ENCODE data around the gene CHRNE.

DNA sequence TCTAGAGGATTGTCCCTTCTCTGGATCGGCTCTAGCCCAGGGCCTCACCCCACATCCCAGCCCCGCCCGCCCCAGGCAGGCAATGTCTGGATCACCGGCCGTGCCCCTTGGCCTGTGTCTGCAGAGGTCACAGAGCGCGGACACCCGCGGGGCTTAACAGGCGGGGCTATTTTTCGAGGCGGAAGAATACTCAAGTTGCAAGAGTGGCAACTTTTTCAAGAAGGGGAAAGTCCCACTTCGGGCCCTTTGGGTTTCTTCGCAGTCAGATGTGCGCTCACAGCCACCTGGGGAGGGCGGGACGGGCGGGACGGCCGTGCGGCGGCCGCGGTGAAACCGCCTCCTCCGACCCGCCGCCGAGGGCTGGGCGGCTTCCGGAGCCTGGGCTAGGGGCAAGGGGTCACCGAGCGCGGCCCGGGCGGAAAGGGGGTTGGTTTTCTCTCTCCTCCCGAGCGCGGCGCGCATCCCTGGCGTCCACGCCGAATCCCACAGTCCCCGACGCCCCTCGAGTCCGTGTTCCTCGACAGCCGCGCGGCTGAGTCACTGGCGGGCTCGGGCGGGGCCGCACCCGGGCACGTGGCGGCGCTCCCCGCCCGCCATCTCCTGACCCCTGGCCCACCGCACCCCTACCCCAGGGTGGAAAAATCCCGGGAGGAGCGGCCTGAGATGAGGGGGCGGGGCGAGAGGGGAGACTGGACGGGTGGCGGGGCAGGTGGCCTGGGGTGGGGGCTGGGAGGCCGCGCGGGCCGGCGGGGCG, 46.6 kb upstream of the CHRNE start:
- TF ChIP-seq, protein P1, sequence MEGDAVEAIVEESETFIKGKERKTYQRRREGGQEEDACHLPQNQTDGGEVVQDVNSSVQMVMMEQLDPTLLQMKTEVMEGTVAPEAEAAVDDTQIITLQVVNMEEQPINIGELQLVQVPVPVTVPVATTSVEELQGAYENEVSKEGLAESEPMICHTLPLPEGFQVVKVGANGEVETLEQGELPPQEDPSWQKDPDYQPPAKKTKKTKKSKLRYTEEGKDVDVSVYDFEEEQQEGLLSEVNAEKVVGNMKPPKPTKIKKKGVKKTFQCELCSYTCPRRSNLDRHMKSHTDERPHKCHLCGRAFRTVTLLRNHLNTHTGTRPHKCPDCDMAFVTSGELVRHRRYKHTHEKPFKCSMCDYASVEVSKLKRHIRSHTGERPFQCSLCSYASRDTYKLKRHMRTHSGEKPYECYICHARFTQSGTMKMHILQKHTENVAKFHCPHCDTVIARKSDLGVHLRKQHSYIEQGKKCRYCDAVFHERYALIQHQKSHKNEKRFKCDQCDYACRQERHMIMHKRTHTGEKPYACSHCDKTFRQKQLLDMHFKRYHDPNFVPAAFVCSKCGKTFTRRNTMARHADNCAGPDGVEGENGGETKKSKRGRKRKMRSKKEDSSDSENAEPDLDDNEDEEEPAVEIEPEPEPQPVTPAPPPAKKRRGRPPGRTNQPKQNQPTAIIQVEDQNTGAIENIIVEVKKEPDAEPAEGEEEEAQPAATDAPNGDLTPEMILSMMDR (IDR thresholded peaks at IDR 0.05) = no peak
- peak in 1 of 2 donors; percentile 37 for TF ChIP-seq POLR2A (IDR thresholded peaks at IDR 0.05)

All from adrenal gland (tissue), 5 donors.